ENCODE measurements around the gene PPP5C.
"Not testable (repeated sequence)": the region's sequence is repeated elsewhere in the genome, so short reads cannot be mapped to it uniquely, and the experiment has no call there.

DNA sequence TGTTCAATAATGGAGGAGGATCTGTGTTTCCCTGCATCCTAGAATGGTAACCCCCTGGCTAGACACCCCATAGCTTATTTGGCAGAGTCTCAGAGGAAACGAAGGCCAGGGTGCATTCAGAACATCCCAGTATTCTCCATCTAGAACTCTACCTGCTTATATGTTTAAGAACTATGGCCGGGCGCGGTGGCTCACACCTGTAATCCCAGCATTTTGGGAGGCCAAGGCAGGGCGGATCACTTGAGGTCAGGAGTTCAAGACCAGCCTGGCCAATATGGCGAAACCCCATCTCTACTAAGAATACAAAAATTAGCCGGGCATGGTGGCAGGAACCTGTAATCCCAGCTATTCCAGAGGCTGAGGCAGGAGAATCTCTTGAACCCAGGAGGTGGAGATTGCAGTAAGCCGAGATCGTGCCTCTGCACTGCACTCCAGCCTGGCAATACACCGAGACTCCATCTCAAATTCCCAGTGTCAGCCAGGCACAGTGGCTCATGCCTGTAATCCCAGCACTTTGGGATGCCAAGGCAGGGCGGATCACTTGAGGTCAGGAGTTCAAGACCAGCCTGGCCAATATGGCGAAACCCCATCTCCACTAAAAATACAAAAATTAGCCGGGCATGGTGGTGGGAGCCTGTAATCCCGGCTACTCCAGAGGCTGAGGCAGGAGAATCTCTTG, 51.1 kb downstream of the PPP5C start:
- TF ChIP-seq, protein P1, sequence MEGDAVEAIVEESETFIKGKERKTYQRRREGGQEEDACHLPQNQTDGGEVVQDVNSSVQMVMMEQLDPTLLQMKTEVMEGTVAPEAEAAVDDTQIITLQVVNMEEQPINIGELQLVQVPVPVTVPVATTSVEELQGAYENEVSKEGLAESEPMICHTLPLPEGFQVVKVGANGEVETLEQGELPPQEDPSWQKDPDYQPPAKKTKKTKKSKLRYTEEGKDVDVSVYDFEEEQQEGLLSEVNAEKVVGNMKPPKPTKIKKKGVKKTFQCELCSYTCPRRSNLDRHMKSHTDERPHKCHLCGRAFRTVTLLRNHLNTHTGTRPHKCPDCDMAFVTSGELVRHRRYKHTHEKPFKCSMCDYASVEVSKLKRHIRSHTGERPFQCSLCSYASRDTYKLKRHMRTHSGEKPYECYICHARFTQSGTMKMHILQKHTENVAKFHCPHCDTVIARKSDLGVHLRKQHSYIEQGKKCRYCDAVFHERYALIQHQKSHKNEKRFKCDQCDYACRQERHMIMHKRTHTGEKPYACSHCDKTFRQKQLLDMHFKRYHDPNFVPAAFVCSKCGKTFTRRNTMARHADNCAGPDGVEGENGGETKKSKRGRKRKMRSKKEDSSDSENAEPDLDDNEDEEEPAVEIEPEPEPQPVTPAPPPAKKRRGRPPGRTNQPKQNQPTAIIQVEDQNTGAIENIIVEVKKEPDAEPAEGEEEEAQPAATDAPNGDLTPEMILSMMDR (IDR thresholded peaks at IDR 0.05), result not testable (repeated sequence)
- TF ChIP-seq ZFX (IDR thresholded peaks at IDR 0.05; ENCODE audit: borderline replicate concordance), result not testable (repeated sequence)
